Panc1 (cell line): Measurements from ENCODE around the gene MCM9. TPM values are rescaled to one million over a fixed set of nuclear protein-coding genes. Genes with fewer than 3 reads are reported as not detected.

Experiments
- ATAC-seq: fragments of 200-7000 bp; cut with Tn5 transposase; 2 replicates; pipeline ENCODE4 v1.9.1; 2020; ENCODE audit warnings: mild to moderate bottlenecking, moderate library complexity
- BruUV-seq: library from RNA; stranded (reverse); fragments of 400-500 nt; replicated peaks from 2 replicates; lab custom pipeline; 2021; lab: Mats Ljungman, UMichigan
- CTCF ChIA-PET: fragments of 300-600 bp; sonication (Branson Sonifier 250); formaldehyde crosslinking; loops from one replicate; lab custom pipeline; 2022; ENCODE audit warnings: antibody characterized with exemption; lab: Charles Lee
- POLR2A ChIA-PET: fragments of 300-600 bp; sonication (Branson Sonifier 250); formaldehyde crosslinking; loops from one replicate; lab custom pipeline; 2022; ENCODE audit warnings: antibody characterized with exemption; lab: Charles Lee
- DNase-seq: peaks from one replicate; pipeline ENCODE4 v3.0.0-alpha.2; 2010; ENCODE audit warnings: low read depth, low spot score
- H3K27ac ChIP-seq: 2 replicates; pipeline ENCODE4 v1.5.1; 2011; ENCODE audit warnings: mild to moderate bottlenecking, low read length, inconsistent platforms
- H3K27me3 ChIP-seq: fragments of 200-500 bp; sonication (Bioruptor generic); 2 replicates; pipeline ENCODE4 v1.6.0; 2014; ENCODE audit warnings: low read length, inconsistent platforms; ENCODE audit not compliant: control insufficient read depth, insufficient read depth
- H3K36me3 ChIP-seq: fragments of 200-500 bp; sonication (Bioruptor generic); 2 replicates; pipeline ENCODE4 v1.5.1; 2014; ENCODE audit warnings: inconsistent platforms, mild to moderate bottlenecking, low read length, moderate library complexity; ENCODE audit not compliant: control insufficient read depth, insufficient read depth
- H3K4me1 ChIP-seq: 2 replicates; pipeline ENCODE4 v1.5.1; 2011; ENCODE audit warnings: inconsistent platforms, mild to moderate bottlenecking, low read length, moderate library complexity; ENCODE audit not compliant: control insufficient read depth, insufficient read depth
- H3K4me3 ChIP-seq, 2 experiments: 2 replicates each; pipeline ENCODE4 v1.5.1; 2011 to 2012; ENCODE audit warnings: low read depth in 2 of 2, low read length in 2 of 2, mild to moderate bottlenecking in 2 of 2, inconsistent platforms in 1 of 2, moderate library complexity in 1 of 2
- H3K9me3 ChIP-seq: fragments of 200-500 bp; sonication (Bioruptor generic); 2 replicates; pipeline ENCODE4 v1.5.1; 2014; ENCODE audit warnings: low read depth, mild to moderate bottlenecking, inconsistent platforms, low read length, moderate library complexity; ENCODE audit not compliant: control insufficient read depth, insufficient read depth
- CTCF ChIP-seq: fragments of 450-650 bp; IDR thresholded peaks from 2 replicates; pipeline ENCODE4 v1.5.1; 2017; ENCODE audit warnings: mild to moderate bottlenecking
- POLR2AphosphoS5 ChIP-seq: IDR thresholded peaks from 2 replicates; pipeline ENCODE4 v1.6.1; 2012; ENCODE audit warnings: mild to moderate bottlenecking, low read depth, low read length, moderate library complexity
- REST ChIP-seq, 2 experiments: IDR thresholded peaks; 2 replicates each; pipeline ENCODE4 v1.6.1; 2011 to 2012; ENCODE audit warnings: low read depth in 2 of 2, control low read depth in 1 of 2, low read length in 1 of 2, mild to moderate bottlenecking in 1 of 2, moderate library complexity in 1 of 2; ENCODE audit not compliant: insufficient read depth in 1 of 2
- SIN3A ChIP-seq: IDR thresholded peaks from 2 replicates; pipeline ENCODE4 v1.6.1; 2012; ENCODE audit warnings: low read depth, mild to moderate bottlenecking, low read length, moderate library complexity, borderline replicate concordance; ENCODE audit not compliant: insufficient read depth
- TCF7L2 ChIP-seq: IDR thresholded peaks from 2 replicates; pipeline ENCODE4 v1.6.1; 2011; ENCODE audit warnings: mild to moderate bottlenecking, low read depth, low read length, inconsistent platforms
- in situ Hi-C: cut with HindIII; loops from 2 replicates; pipeline ENCODE4 v1.10.0; 2016; ENCODE audit warnings: low sequenced_read_pairs, low pct_unique_long_range_greater_than_20kb
- intact Hi-C: fragments of 100-400 bp; cut with micrococcal nuclease; formaldehyde crosslinking; loops from one replicate; pipeline ENCODE4 v1.10.0; 2022; ENCODE audit not compliant: unreplicated experiment
- total RNA-seq: library from RNA; stranded (reverse); gene quantifications from one replicate; pipeline ENCODE4 v1.2.1, GENCODE V29; 2021; ENCODE audit not compliant: unreplicated experiment

Gene MCM9
- total RNA-seq, 1 experiment from 2014 or later, result 20.4 TPM

- DNase-seq (no peak), ATAC-seq (no peak)
- Histone ChIP-seq H3K27me3 (no peaks in the 10 kb centered on the region), H3K4me3 (no peak overlapping the region), H3K9me3 (no peaks in the 10 kb centered on the region), H3K36me3 (no peaks in the 10 kb centered on the region), H3K4me1 (no peaks in the 10 kb centered on the region), H3K27ac (no peak overlapping the region)
- intact Hi-C loops (no loop called here), in situ Hi-C loops (no loop called here)
- POLR2A ChIA-PET, result no interaction called here
- CTCF ChIA-PET, result no interaction called here
- no peak for TF ChIP-seq POLR2AphosphoS5
- TF ChIP-seq SIN3A, result no peak
- TF ChIP-seq CTCF, result no peak
- TF ChIP-seq REST (IDR thresholded peaks at IDR 0.05; ENCODE audit: insufficient read depth in 1 of 2, low read depth in 2 of 2, low read length in 1 of 2), result no peak
- TF ChIP-seq TCF7L2, result no peak
- BruUV-seq, result no TSS peak
These were observed 90.0 kb downstream of the MCM9 start for GRCh38 chr6:118844915-118845314.

GRCh38 chr6:118843685-118844390 is 91.1 kb downstream of the MCM9 start:
- ATAC-seq, result no peak
- CTCF ChIA-PET, result no interaction called here
- POLR2A ChIA-PET, result no interaction called here
- Histone ChIP-seq H3K4me1 (no peaks in the 10 kb centered on the region), H3K36me3 (no peaks in the 10 kb centered on the region), H3K9me3 (no peaks in the 10 kb centered on the region), H3K4me3 (no peak overlapping the region), H3K27me3 (no peaks in the 10 kb centered on the region), H3K27ac (no peak overlapping the region)
- no TSS peak for BruUV-seq
- intact Hi-C loops (no loop called here), in situ Hi-C loops (no loop called here)
- no peak for DNase-seq
- TF ChIP-seq POLR2AphosphoS5, result no peak
- TF ChIP-seq CTCF, result no peak
- no peak for TF ChIP-seq TCF7L2
- TF ChIP-seq SIN3A, result no peak
- TF ChIP-seq REST (IDR thresholded peaks at IDR 0.05; ENCODE audit: insufficient read depth in 1 of 2, low read depth in 2 of 2, low read length in 1 of 2), result no peak
